GM19023 (cell line): ENCODE data around the gene CAPN11.
A peak's percentile ranks its signal among the peaks of the same experiment; 100 is the strongest.

Experiments
- ATAC-seq: cut with Tn5 transposase; IDR thresholded peaks from one replicate; pipeline ENCODE4 v1.9.1; 2021; ENCODE audit warnings: mild to moderate bottlenecking, moderate library complexity; ENCODE audit not compliant: unreplicated experiment

The CAPN11 gene

GRCh38 chr6:44202972-44203750 lies 44.5 kb downstream of the CAPN11 start:
- ATAC-seq: no peak

- no peak for ATAC-seq
Observed at GRCh38 chr6:44203955-44204354, 45.3 kb downstream of the CAPN11 start.

GRCh38 chr6:44207966-44208365 lies 49.3 kb downstream of the CAPN11 start:
- ATAC-seq: no peak

GRCh38 chr6:44211284-44211683 lies 52.7 kb downstream of the CAPN11 start:
- ATAC-seq: no peak

- ATAC-seq: no peak
Observed at GRCh38 chr6:44214307-44214706, 55.7 kb downstream of the CAPN11 start.

- no peak for ATAC-seq
Observed at GRCh38 chr6:44216677-44217331, 58.2 kb downstream of the CAPN11 start, which contains the start of gene MYMX. MYMX (plus strand) TSS chr6:44216926; CDS start chr6:44217472, 546 bp downstream.

GRCh38 chr6:44217332-44218143 lies 58.9 kb downstream of the CAPN11 start:
- ATAC-seq: no peak

- ATAC-seq: peak; percentile 61
Observed at GRCh38 chr6:44219053-44219814, 60.6 kb downstream of the CAPN11 start.

GRCh38 chr6:44219815-44220784 lies 61.5 kb downstream of the CAPN11 start:
- no peak for ATAC-seq

GRCh38 chr6:44220913-44221290 lies 62.3 kb downstream of the CAPN11 start:
- no peak for ATAC-seq

GRCh38 chr6:44221291-44221960 lies 62.8 kb downstream of the CAPN11 start:
- peak; percentile 46 for ATAC-seq

- no peak for ATAC-seq
Observed at GRCh38 chr6:44221961-44222335, 63.3 kb downstream of the CAPN11 start.

- ATAC-seq: no peak
Observed at GRCh38 chr6:44222486-44223318, 64.1 kb downstream of the CAPN11 start.

- ATAC-seq: peak; percentile 39
Observed at GRCh38 chr6:44223319-44224028, 64.9 kb downstream of the CAPN11 start, which contains the start of gene SLC29A1. SLC29A1 (plus strand) TSS chr6:44223595; CDS start chr6:44227314, 3,719 bp downstream.

- ATAC-seq: peak; percentile 5
Observed at GRCh38 chr6:44224029-44224964, 65.7 kb downstream of the CAPN11 start.

- no peak for ATAC-seq
Observed at GRCh38 chr6:44224965-44225305, 66.3 kb downstream of the CAPN11 start.
